Common myeloid progenitor, CD34-positive (primary cell): ENCODE measurements around the gene SCRT2.
A peak's percentile ranks its signal among the peaks of the same experiment; 100 is the strongest.

Source experiments
- CTCF ChIA-PET: fragments of 350-600 bp; sonication (Branson Sonifier 250); formaldehyde crosslinking; loops from one replicate; lab custom pipeline; 2021; ENCODE audit warnings: antibody characterized with exemption; lab: Charles Lee
- POLR2A ChIA-PET: fragments of 350-600 bp; sonication (Branson Sonifier 250); formaldehyde crosslinking; loops from one replicate; lab custom pipeline; 2021; ENCODE audit warnings: antibody characterized with exemption; lab: Charles Lee
- DNase-seq, 3 donors: peaks; one replicate each; pipeline versions ENCODE4 v3.0.0 to v3.0.0-alpha.2; 2013
- H3K27ac ChIP-seq, 2 experiments: 1 replicate in 1 of 2; 2 replicates in 1 of 2; pipeline ENCODE4 v1.7.0; 2013; ENCODE audit warnings: inconsistent platforms in 2 of 2, low read length in 2 of 2, mild to moderate bottlenecking in 2 of 2, low read depth in 1 of 2, moderate library complexity in 1 of 2; ENCODE audit not compliant: severe bottlenecking in 2 of 2, insufficient read depth in 1 of 2, poor library complexity in 1 of 2
- H3K27me3 ChIP-seq, 5 experiments: replicated peaks in 2 of 5; 1 replicate in 3 of 5; 2 replicates in 2 of 5; pipeline versions ENCODE4 v1.6.1 to v1.7.0; 2013; ENCODE audit warnings: low read length in 4 of 5, mild to moderate bottlenecking in 2 of 5, moderate library complexity in 2 of 5, inconsistent platforms in 1 of 5; ENCODE audit not compliant: insufficient read depth in 5 of 5, control insufficient read depth in 4 of 5
- H3K36me3 ChIP-seq, 4 experiments: 1 replicate in 2 of 4; 2 replicates in 2 of 4; pipeline versions ENCODE4 v1.6.1 to v1.7.0; 2013; ENCODE audit warnings: low read length in 3 of 4, control low read depth in 1 of 4, mild to moderate bottlenecking in 1 of 4; ENCODE audit not compliant: control insufficient read depth in 4 of 4, insufficient read depth in 4 of 4
- H3K4me1 ChIP-seq, 4 experiments: 1 replicate in 3 of 4; 2 replicates in 1 of 4; pipeline versions ENCODE4 v1.6.1 to v1.7.1; 2013; ENCODE audit warnings: low read length in 3 of 4, mild to moderate bottlenecking in 3 of 4, control low read depth in 1 of 4, inconsistent platforms in 1 of 4, moderate library complexity in 1 of 4; ENCODE audit not compliant: control insufficient read depth in 4 of 4, insufficient read depth in 4 of 4; ENCODE audit errors: control extremely low read depth in 1 of 4
- H3K4me3 ChIP-seq, 7 experiments: 1 replicate in 4 of 7; 2 replicates in 3 of 7; pipeline versions ENCODE4 v1.5.1 to v1.7.0; 2013; ENCODE audit warnings: mild to moderate bottlenecking in 7 of 7, low read length in 6 of 7, moderate library complexity in 6 of 7, inconsistent platforms in 2 of 7, low read depth in 2 of 7, control low read depth in 1 of 7; ENCODE audit not compliant: insufficient read depth in 4 of 7, control insufficient read depth in 1 of 7; ENCODE audit errors: extremely low read depth in 1 of 7
- H3K9me3 ChIP-seq, 5 experiments: 1 replicate in 4 of 5; 2 replicates in 1 of 5; pipeline versions ENCODE4 v1.6.1 to v1.7.1; 2013; ENCODE audit warnings: low read length in 4 of 5, mild to moderate bottlenecking in 2 of 5, inconsistent platforms in 1 of 5, low read depth in 1 of 5, moderate library complexity in 1 of 5; ENCODE audit not compliant: control insufficient read depth in 4 of 5, insufficient read depth in 2 of 5; ENCODE audit errors: control extremely low read depth in 1 of 5
- WGBS: methylation state at CpG from one replicate; pipeline ENCODE4 v1.1.5; 2013; ENCODE audit not compliant: insufficient coverage; 5-methylcytosine and 5-hydroxymethylcytosine counted together

SCRT2 gene

DNA sequence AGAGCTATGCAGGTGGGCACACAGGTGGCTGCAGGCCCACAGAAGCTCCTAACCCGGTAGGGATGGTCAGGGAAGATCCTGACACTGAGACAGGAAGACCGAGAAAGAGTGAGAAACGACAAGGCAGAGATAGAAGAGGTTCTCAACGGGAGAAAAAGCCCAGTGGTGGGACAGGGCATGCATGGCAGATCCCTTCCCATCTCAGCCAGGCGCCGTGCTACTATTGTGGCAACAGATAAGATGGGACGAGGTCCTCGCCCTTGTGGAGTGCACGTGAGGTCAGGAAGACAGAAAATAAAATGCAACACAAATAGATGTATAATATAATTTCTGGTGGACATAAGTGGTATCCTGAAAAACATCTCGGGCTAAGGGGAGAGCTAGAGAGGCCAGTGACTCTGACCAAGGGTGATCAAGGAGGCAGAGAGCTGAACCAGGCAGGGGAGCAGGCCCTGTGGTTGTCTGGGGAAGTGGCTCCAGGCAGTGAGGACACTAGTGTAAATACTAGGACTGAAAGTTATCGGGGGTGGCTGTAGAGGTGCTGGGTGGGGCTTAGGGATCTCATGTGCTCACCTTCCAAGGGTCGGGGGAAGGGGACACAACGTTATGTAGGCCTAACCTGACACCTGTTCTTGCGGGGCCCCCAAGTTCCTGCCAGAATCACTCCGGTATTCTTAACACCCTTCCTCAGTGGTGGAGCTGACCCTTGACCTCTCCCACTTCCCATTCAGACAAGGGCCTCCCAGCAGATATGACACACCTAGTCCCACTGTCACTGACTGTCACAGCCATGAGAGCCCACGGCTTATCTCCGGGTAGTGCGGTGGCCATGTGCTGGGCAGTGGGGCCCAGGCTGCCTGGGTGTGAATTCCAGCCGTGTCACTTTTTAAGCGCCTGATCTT is 23.6 kb downstream of the SCRT2 start:
- H3K36me3 ChIP-seq: peaks cover 0 to 35% (median 15%) of the 10 kb centered on the region in 4 experiments
- WGBS: 64% methylated on average over 17 of the region's 20 CpGs
- H3K27me3 ChIP-seq: no peaks in the 10 kb centered on the region
- ChIA-PET POLR2A (interaction anchor here (0.6 kb wide), 1 partner anchor 114 kb away, joined by 4 read pairs; no protein-coding TSS in a partner anchor), CTCF (interaction anchor here (0.8 to 10.9 kb wide), 6 partner anchors 13 to 89 kb away, joined by 3 to 146 read pairs (median 4); no protein-coding TSS in a partner anchor)
- H3K4me1 ChIP-seq: peaks cover 9 to 23% (median 23%) of the 10 kb centered on the region in 4 experiments
- DNase-seq: peak in 1 of 3 donors; percentile 40
- peak overlapping the region in 6 of 7 experiments; percentile 43 to 76 (median 66) for H3K4me3 ChIP-seq
- H3K9me3 ChIP-seq: peaks cover 0 to 1% (median 0%) of the 10 kb centered on the region in 5 experiments
- H3K27ac ChIP-seq: peak overlapping the region in 1 of 2 experiments; percentile 58

DNA sequence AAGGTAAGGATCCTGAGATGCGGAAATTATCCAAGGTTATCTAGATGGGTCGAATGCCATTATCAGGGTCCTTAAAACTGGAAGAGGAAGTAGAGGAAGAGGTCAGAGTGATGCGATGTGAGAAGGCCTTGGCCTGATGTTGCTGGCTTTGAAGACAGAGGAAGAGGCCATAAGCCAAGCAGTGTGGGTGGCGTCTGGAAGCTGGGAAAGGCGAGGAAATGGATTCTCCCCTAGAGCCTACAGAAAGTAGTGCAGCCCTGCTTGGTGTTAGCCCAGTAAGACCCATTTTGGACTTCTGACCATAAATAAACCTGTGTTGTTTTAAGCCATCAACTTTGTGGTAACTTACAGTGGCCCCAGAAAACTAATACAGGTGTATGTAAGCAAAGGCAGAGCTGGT is 24.6 kb downstream of the SCRT2 start:
- 96% methylated on average over 5 of the region's 5 CpGs for WGBS
- no peaks in the 10 kb centered on the region for H3K27me3 ChIP-seq
- ChIA-PET POLR2A (no interaction called here), CTCF (interaction anchor here (0.8 to 10.9 kb wide), 5 partner anchors 14 to 90 kb away, joined by 3 to 146 read pairs (median 3); no protein-coding TSS in a partner anchor)
- DNase-seq: no peak
- H3K4me3 ChIP-seq: no peak overlapping the region
- peaks cover 0 to 1% (median 0%) of the 10 kb centered on the region in 5 experiments for H3K9me3 ChIP-seq
- peaks cover 9 to 23% (median 23%) of the 10 kb centered on the region in 4 experiments for H3K4me1 ChIP-seq
- H3K27ac ChIP-seq: no peak overlapping the region
- peaks cover 0 to 36% (median 16%) of the 10 kb centered on the region in 4 experiments for H3K36me3 ChIP-seq

DNA sequence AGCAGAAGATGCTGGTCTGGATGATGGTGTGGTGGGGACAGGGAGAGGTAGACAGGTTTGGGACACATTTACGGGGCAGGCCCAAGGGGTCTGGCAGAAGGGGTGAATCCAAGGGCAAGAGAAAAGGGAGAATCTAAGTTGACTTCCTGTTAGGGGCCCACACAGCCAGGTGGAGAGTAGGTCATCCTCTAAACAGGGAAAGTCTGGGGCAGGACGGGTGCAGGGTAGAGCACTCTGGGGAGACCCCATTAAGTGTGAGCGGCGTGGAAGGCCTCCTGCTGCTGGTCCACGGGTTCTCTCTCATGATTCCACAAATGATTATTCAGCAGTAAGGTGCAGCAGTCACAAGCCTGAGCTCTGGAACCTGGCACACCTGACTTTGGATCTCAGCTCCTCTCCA is 25.3 kb downstream of the SCRT2 start:
- no peak for DNase-seq
- 96% methylated on average over 5 of the region's 5 CpGs for WGBS
- Histone ChIP-seq H3K4me3 (no peak overlapping the region), H3K9me3 (peaks cover 0 to 1% (median 0%) of the 10 kb centered on the region in 5 experiments), H3K4me1 (peaks cover 9 to 26% (median 26%) of the 10 kb centered on the region in 4 experiments), H3K36me3 (peaks cover 0 to 36% (median 16%) of the 10 kb centered on the region in 4 experiments), H3K27me3 (no peaks in the 10 kb centered on the region), H3K27ac (no peak overlapping the region)
- ChIA-PET POLR2A (no interaction called here), CTCF (interaction anchor here (0.8 to 10.9 kb wide), 4 partner anchors 15 to 87 kb away, joined by 3 to 146 read pairs (median 3); no protein-coding TSS in a partner anchor)

DNA sequence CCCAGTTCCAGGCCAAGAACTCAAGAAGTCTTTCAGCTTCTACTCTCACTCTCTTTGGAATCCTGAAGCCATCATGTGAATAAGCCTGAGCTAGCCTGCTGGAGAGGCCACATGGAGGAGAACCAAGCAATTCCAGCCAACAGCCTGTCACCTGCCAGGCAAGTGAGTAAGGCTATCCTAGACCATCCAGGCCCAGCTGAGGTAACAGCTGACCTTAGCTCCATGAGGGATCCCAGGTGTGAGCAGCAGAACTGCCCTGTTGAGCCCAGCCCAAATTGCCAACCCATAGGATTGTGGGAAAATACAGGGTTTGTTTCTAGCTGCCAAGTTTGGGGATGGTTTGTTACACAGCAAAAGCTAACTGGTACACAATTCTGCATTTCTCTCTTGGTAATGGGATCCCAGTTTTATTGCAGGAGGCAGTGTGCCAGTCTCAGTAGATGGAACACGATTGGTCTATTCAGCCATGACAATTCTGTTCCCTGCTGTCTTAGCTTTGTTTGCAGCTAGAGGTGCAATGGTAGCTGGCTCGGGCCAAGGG is 28.1 kb downstream of the SCRT2 start:
- H3K27me3 ChIP-seq: peaks cover 0 to 5% (median 0%) of the 10 kb centered on the region in 5 experiments
- H3K9me3 ChIP-seq: peaks cover 0 to 1% (median 0%) of the 10 kb centered on the region in 5 experiments
- H3K4me3 ChIP-seq: no peak overlapping the region
- H3K36me3 ChIP-seq: peaks cover 0 to 36% (median 16%) of the 10 kb centered on the region in 4 experiments
- no peak for DNase-seq
- ChIA-PET CTCF (interaction anchor here (1.0 to 10.9 kb wide), 15 partner anchors 9 to 93 kb away, joined by 3 to 146 read pairs (median 4); partner anchors contain the start of gene TCF15), POLR2A (no interaction called here)
- H3K27ac ChIP-seq: no peak overlapping the region
- H3K4me1 ChIP-seq: peaks cover 1 to 17% (median 14%) of the 10 kb centered on the region in 4 experiments
- 100% methylated on average over 1 of the region's 2 CpGs for WGBS

DNA sequence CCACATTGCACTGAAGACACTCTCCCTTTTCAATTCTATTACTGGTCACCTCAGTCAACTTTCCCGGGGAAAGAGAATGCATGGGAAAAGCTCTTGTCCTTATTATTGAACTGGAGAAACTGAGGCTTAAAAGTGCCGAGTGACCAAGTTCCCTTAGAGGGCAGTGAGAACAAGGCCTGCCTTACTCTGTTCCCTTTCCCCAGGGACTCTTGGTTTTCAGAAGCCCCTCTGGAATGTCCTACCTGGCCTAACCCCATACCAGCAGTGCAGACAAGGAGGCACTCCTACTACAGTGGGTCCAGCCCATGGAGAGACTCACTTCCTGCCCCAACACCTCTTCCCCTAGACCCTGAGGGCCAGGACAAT is 28.8 kb downstream of the SCRT2 start:
- Histone ChIP-seq H3K4me3 (no peak overlapping the region), H3K27ac (no peak overlapping the region), H3K9me3 (peaks cover 0 to 1% (median 0%) of the 10 kb centered on the region in 5 experiments), H3K36me3 (peaks cover 0 to 36% (median 16%) of the 10 kb centered on the region in 4 experiments), H3K4me1 (peaks cover 0 to 12% (median 8%) of the 10 kb centered on the region in 4 experiments), H3K27me3 (peaks cover 0 to 5% (median 0%) of the 10 kb centered on the region in 5 experiments)
- 100% methylated on average over 1 of the region's 2 CpGs for WGBS
- CTCF ChIA-PET: interaction anchor here (0.6 to 10.9 kb wide), 18 partner anchors 10 to 1325 kb away, joined by 3 to 146 read pairs (median 4); partner anchors contain the start of gene TCF15
- POLR2A ChIA-PET: no interaction called here
- DNase-seq: no peak

DNA sequence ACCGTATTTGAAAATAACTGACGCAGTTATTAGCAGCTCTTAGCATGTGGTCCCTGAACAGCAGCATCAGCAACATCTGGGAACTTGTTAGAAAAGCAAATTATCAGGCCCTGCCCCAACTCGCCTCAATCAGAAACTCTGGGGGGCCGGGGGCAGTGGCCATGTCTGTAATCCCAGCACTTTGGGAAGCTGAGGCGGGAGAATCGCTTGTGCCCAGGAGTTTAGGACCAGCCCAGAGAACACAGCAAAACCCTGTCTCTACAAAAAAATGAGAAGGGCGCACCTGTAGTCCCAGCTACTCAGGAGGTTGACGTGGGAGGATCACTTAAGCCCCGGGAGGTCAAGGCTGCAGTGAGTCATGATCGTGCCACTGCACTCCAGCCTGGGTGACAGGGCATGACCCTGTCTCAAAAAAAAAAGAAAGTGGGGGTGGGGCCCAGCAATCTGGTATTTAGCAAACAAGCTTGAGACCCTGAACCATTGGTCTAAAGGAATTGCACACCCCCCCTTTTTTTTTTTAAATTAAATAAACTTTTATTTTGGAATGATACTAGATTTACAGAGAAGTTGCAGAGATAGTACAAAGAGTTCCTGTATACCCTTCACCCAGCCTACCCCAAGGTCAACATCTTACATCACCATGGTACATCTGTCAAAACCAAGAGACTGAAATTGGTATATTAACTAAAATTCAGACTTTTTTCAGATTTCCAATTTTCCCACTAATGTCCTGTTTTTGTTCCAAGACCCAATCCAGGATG is 29.3 kb downstream of the SCRT2 start:
- POLR2A ChIA-PET: interaction anchor here (1.0 kb wide), 1 partner anchor 78 kb away, joined by 6 read pairs; no protein-coding TSS in a partner anchor
- peaks cover 0 to 36% (median 16%) of the 10 kb centered on the region in 4 experiments for H3K36me3 ChIP-seq

More for the DNA sequence above, 29.3 kb downstream of the SCRT2 start:
- CTCF ChIA-PET: interaction anchor here (0.6 to 10.9 kb wide), 35 partner anchors 9 to 1325 kb away, joined by 3 to 146 read pairs (median 4); partner anchors contain the start of genes CSNK2A1 and TCF15
- DNase-seq: no peak
- Histone ChIP-seq H3K4me3 (no peak overlapping the region), H3K4me1 (peaks cover 0 to 10% (median 6%) of the 10 kb centered on the region in 4 experiments), H3K9me3 (peaks cover 0 to 1% (median 0%) of the 10 kb centered on the region in 5 experiments), H3K27ac (no peak overlapping the region), H3K27me3 (peaks cover 0 to 5% (median 0%) of the 10 kb centered on the region in 5 experiments)
- WGBS: 95% methylated on average over 7 of the region's 10 CpGs
